Colonic mucosa (tissue), 4 donors: ENCODE measurements around the gene HMX3. TPM values are rescaled to one million over a fixed set of nuclear protein-coding genes. Genes with fewer than 3 reads are reported as not detected.

Experiments
- DNase-seq: peaks from one replicate; pipeline ENCODE4 v3.0.0-alpha.2; 2020
- H3K27ac ChIP-seq: fragments of 200-600 bp; one replicate; pipeline ENCODE4 v1.8.0; 2021
- H3K27me3 ChIP-seq: fragments of 200-600 bp; one replicate; pipeline ENCODE4 v1.8.0; 2021
- H3K36me3 ChIP-seq: fragments of 200-600 bp; one replicate; pipeline ENCODE4 v1.8.0; 2021
- H3K4me1 ChIP-seq: fragments of 200-600 bp; one replicate; pipeline ENCODE4 v1.8.0; 2021; ENCODE audit warnings: mild to moderate bottlenecking
- H3K4me3 ChIP-seq: fragments of 200-600 bp; one replicate; pipeline ENCODE4 v1.8.0; 2021
- H3K9ac ChIP-seq, 2 donors: one replicate each; pipeline ENCODE4 v1.7.0; 2013; ENCODE audit warnings: control low read depth in 2 of 2, low read depth in 2 of 2, low read length in 2 of 2
- H3K9me3 ChIP-seq: fragments of 200-600 bp; one replicate; pipeline ENCODE4 v1.8.0; 2021
- CTCF ChIP-seq: fragments of 200-600 bp; IDR thresholded peaks from one replicate; pipeline ENCODE4 v1.8.0; 2022; ENCODE audit warnings: antibody characterized with exemption, mild to moderate bottlenecking
- intact Hi-C: fragments of 100-400 bp; cut with DNase I; formaldehyde crosslinking; loops from one replicate; pipeline ENCODE4 v1.14.1; 2022
- total RNA-seq, 2 donors: library from RNA; stranded (reverse); fragmentation: NEBNext Ultra II Directional in 1 of 2; extraction: Animal tissue kit (Norgen Biotek cat#: 25700) in 1 of 2; gene quantifications; one replicate each; pipeline ENCODE4 v1.2.1, GENCODE V29; 2021
- donor health status: healthy.
- donor health status: DM: no; HTN: no; CAD: no.
- donor health status: DM: no; HTN: no; CAD: no.

Gene HMX3
- under 1 TPM; 0.35 to 0.64 TPM for total RNA-seq

DNA sequence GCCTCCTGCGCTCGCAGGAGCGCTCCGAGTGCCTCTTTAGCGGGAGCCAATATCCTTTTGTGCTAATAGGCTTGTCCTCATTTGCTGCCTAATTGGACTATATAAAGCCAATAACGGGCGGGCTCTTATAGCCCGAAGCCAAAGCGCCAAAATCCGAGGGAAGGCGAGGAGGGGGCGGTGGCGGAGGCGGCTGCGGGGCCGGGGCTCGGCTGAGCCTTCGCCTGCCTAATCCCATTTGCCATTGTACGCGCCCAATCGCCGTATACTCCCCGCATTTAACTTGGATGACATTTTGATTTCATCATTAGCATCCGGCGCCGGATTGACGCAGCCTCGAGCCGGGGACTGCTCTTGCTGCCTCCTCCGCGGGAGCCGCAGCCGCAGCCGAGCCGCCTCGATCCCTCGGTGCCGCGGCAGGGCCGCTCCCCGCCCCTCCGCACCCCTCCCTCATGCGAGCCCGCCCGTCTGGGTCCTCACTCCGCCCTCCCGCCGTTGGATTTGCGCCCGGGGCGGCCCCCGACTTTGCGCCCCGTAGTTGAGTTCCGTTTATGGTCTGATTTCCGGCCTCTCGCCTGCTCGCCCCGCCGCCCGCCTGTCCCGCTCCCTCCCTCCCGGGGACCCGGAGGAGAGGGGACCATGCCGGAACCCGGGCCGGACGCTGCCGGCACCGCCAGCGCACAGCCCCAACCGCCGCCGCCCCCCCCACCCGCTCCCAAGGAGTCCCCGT is at the start of gene HMX3:
HMX3 (plus strand) TSS at position 556 of the 727 bp plus-strand sequence; CDS start at position 637, 81 bp downstream.
- no peak for DNase-seq
- no peaks in the 10 kb centered on the region for H3K9me3 ChIP-seq
- H3K27ac ChIP-seq, result no peak within 1 kb of the TSS
- no peaks in the 10 kb centered on the region for H3K36me3 ChIP-seq
- H3K9ac ChIP-seq, result peak within 1 kb of the TSS in 1 of 2 donors; percentile 43
- peaks cover 10% of the 10 kb centered on the region for H3K4me1 ChIP-seq
- peak within 1 kb of the TSS; percentile 27 for H3K4me3 ChIP-seq
- intact Hi-C loops, result no loop called here
- no peak for TF ChIP-seq CTCF
- H3K27me3 ChIP-seq, result peaks cover 96% of the 10 kb centered on the region

GRCh38 chr10:123086281-123086680 is 49.5 kb upstream of the HMX3 start:
- no peaks in the 10 kb centered on the region for H3K27me3 ChIP-seq
- no peak overlapping the region for H3K4me3 ChIP-seq
- no peaks in the 10 kb centered on the region for H3K9me3 ChIP-seq
- no peak for DNase-seq
- H3K9ac ChIP-seq, result no peak overlapping the region
- H3K27ac ChIP-seq, result no peak overlapping the region
- no peak for TF ChIP-seq CTCF
- intact Hi-C loops, result no loop called here
- H3K4me1 ChIP-seq, result no peaks in the 10 kb centered on the region
- H3K36me3 ChIP-seq, result no peaks in the 10 kb centered on the region

DNA sequence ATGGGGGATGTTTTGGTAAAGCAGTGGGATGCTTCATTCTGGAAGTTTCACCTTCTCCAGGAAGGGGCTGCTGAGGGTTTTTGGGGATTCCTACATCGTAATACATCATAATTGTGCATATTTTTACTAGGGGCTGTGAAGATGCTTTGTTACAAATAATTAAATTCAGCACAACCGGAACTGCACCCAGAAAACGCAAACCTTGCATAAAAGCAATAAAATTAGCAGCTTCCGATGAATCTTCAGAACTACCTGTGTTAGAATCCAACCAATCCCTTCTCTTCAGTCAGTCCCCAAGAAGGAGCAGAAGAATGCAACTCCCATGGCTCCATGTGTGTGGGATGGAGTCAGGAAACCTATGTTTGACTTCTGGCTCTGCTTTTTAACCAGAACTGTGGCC is 48.4 kb upstream of the HMX3 start:
- Histone ChIP-seq H3K36me3 (no peaks in the 10 kb centered on the region), H3K27me3 (no peaks in the 10 kb centered on the region), H3K9me3 (no peaks in the 10 kb centered on the region), H3K4me3 (no peak overlapping the region), H3K27ac (no peak overlapping the region), H3K4me1 (no peaks in the 10 kb centered on the region), H3K9ac (no peak overlapping the region)
- intact Hi-C loops, result no loop called here
- TF ChIP-seq CTCF, result no peak
- no peak for DNase-seq

DNA sequence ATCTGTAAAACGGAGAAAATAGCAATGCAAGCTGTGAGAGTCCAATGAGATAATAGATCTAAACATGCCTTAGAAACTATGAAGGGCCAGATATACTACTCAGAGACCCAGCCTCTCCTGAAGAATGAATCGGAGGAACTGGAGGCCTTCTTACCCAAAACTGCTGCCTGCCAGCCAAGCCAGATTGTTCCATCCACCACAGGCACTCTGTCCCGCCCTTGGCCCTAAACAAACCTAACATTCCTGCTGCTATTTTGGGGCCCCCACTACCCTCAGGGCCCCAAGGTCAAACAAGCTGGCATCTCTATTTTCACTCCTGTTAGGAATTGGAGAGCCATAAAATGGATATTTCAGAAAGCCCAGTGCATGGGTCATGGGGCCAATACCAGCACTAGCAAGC is 48.0 kb upstream of the HMX3 start:
- H3K4me3 ChIP-seq, result no peak overlapping the region
- no peaks in the 10 kb centered on the region for H3K4me1 ChIP-seq
- no peak overlapping the region for H3K9ac ChIP-seq
- H3K36me3 ChIP-seq, result no peaks in the 10 kb centered on the region
- no peaks in the 10 kb centered on the region for H3K9me3 ChIP-seq
- no peak for TF ChIP-seq CTCF
- DNase-seq, result no peak
- H3K27me3 ChIP-seq, result no peaks in the 10 kb centered on the region
- no peak overlapping the region for H3K27ac ChIP-seq
- intact Hi-C loops, result no loop called here

- no peaks in the 10 kb centered on the region for H3K4me1 ChIP-seq
Observed at GRCh38 chr10:123092635-123093414, 42.9 kb upstream of the HMX3 start.

More at GRCh38 chr10:123092635-123093414, 42.9 kb upstream of the HMX3 start:
- H3K9ac ChIP-seq, result no peak overlapping the region
- no peaks in the 10 kb centered on the region for H3K27me3 ChIP-seq
- no peak for TF ChIP-seq CTCF
- no peaks in the 10 kb centered on the region for H3K9me3 ChIP-seq
- no peak overlapping the region for H3K4me3 ChIP-seq
- intact Hi-C loops, result no loop called here
- DNase-seq, result no peak
- H3K36me3 ChIP-seq, result no peaks in the 10 kb centered on the region
- no peak overlapping the region for H3K27ac ChIP-seq
